Endodermal cell (in vitro differentiated cells): ENCODE measurements around the gene PLXNA2. TPM values are rescaled to one million over a fixed set of nuclear protein-coding genes. Genes with fewer than 3 reads are reported as not detected.

ENCODE experiments used
- DNase-seq: peaks from one replicate; pipeline ENCODE4 v3.0.0-alpha.2; 2017
- H3K27ac ChIP-seq: 2 replicates; pipeline ENCODE4 v1.5.1; 2013; ENCODE audit warnings: mild to moderate bottlenecking, low read depth, low read length, moderate library complexity
- H3K27me3 ChIP-seq: 2 replicates; pipeline ENCODE4 v1.6.1; 2013; ENCODE audit warnings: mild to moderate bottlenecking, low read length, moderate library complexity; ENCODE audit not compliant: insufficient read depth, control insufficient read depth, poor library complexity, severe bottlenecking
- H3K36me3 ChIP-seq: 2 replicates; pipeline ENCODE4 v1.7.0; 2013; ENCODE audit warnings: mild to moderate bottlenecking, low read length, moderate library complexity; ENCODE audit not compliant: control insufficient read depth, insufficient read depth
- H3K4me1 ChIP-seq: one replicate; pipeline ENCODE4 v1.7.0; 2013; ENCODE audit warnings: low read length; ENCODE audit not compliant: control insufficient read depth, insufficient read depth
- H3K4me3 ChIP-seq: 2 replicates; pipeline ENCODE4 v1.5.1; 2013; ENCODE audit warnings: mild to moderate bottlenecking, low read length, moderate library complexity
- H3K9ac ChIP-seq: 2 replicates; pipeline ENCODE4 v1.6.1; 2013; ENCODE audit warnings: mild to moderate bottlenecking, low read length, moderate library complexity; ENCODE audit not compliant: poor library complexity, severe bottlenecking; ENCODE audit errors: extremely low read depth
- H3K9me3 ChIP-seq: 2 replicates; pipeline ENCODE4 v1.6.1; 2013; ENCODE audit warnings: mild to moderate bottlenecking, low read length, moderate library complexity; ENCODE audit not compliant: control insufficient read depth
- H3K27ac Mint-ChIP-seq: 2 replicates; pipeline ENCODE4 v1.8.0; 2020; ENCODE audit warnings: mixed read lengths
- H3K27me3 Mint-ChIP-seq: 2 replicates; pipeline ENCODE4 v1.8.0; 2021; ENCODE audit warnings: mild to moderate bottlenecking, mixed read lengths; ENCODE audit not compliant: insufficient read depth
- H3K36me3 Mint-ChIP-seq: 2 replicates; pipeline ENCODE4 v1.8.0; 2020; ENCODE audit warnings: low read depth, mixed read lengths
- H3K4me1 Mint-ChIP-seq: 2 replicates; pipeline ENCODE4 v1.8.0; 2020; ENCODE audit warnings: mixed read lengths
- H3K4me3 Mint-ChIP-seq: 2 replicates; pipeline ENCODE4 v1.8.0; 2020; ENCODE audit warnings: mild to moderate bottlenecking, moderate library complexity, mixed read lengths
- H3K9me3 Mint-ChIP-seq: 2 replicates; pipeline ENCODE4 v1.8.0; 2020; ENCODE audit warnings: mild to moderate bottlenecking, mixed read lengths
- CTCF ChIP-seq: fragments of 200-600 bp; sonication (generic); conservative IDR thresholded peaks from 2 replicates; pipeline ENCODE4 v1.5.0; 2021; ENCODE audit warnings: antibody characterized with exemption, mild to moderate bottlenecking
- WGBS, 2 experiments: methylation state at CpG; one replicate each; pipeline versions ENCODE4 v1.1.5 to v1.1.7; 2013; ENCODE audit warnings: missing lambda C conversion rate in 2 of 2, mixed read lengths in 1 of 2; ENCODE audit not compliant: insufficient coverage in 1 of 2, insufficient read length in 1 of 2; 5-methylcytosine and 5-hydroxymethylcytosine counted together
- total RNA-seq, 2 donors: library from RNA; stranded (reverse); fragmentation: NEBNext Ultra II Directional in 1 of 2; extraction: Animal tissue kit (Norgen Biotek cat#: 25700) in 1 of 2; gene quantifications; 2 replicates in 1 of 2; 3 replicates in 1 of 2; pipeline ENCODE4 v1.2.1, GENCODE V29; 2021

PLXNA2 gene
- total RNA-seq, 2 donors from 2014 or later = 61.2 to 86.1 TPM

GRCh38 chr1:208271236-208271635 lies 27.1 kb upstream of the PLXNA2 start:
- H3K9me3 Mint-ChIP-seq = no peaks in the 10 kb centered on the region
- Histone ChIP-seq H3K4me3 (no peak overlapping the region), H3K4me1 (peaks cover 42% of the 10 kb centered on the region), H3K9me3 (no peaks in the 10 kb centered on the region), H3K9ac (peak overlapping the region; percentile 50), H3K27me3 (no peaks in the 10 kb centered on the region), H3K36me3 (no peaks in the 10 kb centered on the region), H3K27ac (peak overlapping the region; percentile 13)
- H3K36me3 Mint-ChIP-seq = no peaks in the 10 kb centered on the region
- H3K4me1 Mint-ChIP-seq = peaks cover 51% of the 10 kb centered on the region
- no peak overlapping the region for H3K4me3 Mint-ChIP-seq
- DNase-seq = peak; percentile 47
- WGBS, 2 experiments = 81% methylated on average over 3 of the region's 3 CpGs; no CpG with 5 or more reads in 1 of the 2 experiments
- peaks cover 4% of the 10 kb centered on the region for H3K27me3 Mint-ChIP-seq
- TF ChIP-seq CTCF = no peak
- peak overlapping the region; percentile 96 for H3K27ac Mint-ChIP-seq

GRCh38 chr1:208270651-208271141 lies 26.5 kb upstream of the PLXNA2 start:
- Mint-ChIP-seq H3K9me3 (no peaks in the 10 kb centered on the region), H3K27ac (peak overlapping the region; percentile 96), H3K27me3 (peaks cover 4% of the 10 kb centered on the region), H3K4me1 (peaks cover 51% of the 10 kb centered on the region), H3K36me3 (no peaks in the 10 kb centered on the region), H3K4me3 (peak overlapping the region; percentile 4)
- H3K4me3 ChIP-seq = peak overlapping the region; percentile 13
- peak; percentile 83 for DNase-seq
- H3K9ac ChIP-seq = peak overlapping the region; percentile 50
- no peaks in the 10 kb centered on the region for H3K27me3 ChIP-seq
- peaks cover 42% of the 10 kb centered on the region for H3K4me1 ChIP-seq
- no peaks in the 10 kb centered on the region for H3K36me3 ChIP-seq
- 40 to 50% methylated on average over 2 of the region's 2 CpGs for WGBS, 2 experiments
- H3K27ac ChIP-seq = peak overlapping the region; percentile 13
- no peak for TF ChIP-seq CTCF
- no peaks in the 10 kb centered on the region for H3K9me3 ChIP-seq

GRCh38 chr1:208269338-208269666 lies 25.1 kb upstream of the PLXNA2 start:
- no peaks in the 10 kb centered on the region for H3K9me3 ChIP-seq
- H3K9ac ChIP-seq = peak overlapping the region; percentile 44
- H3K27me3 ChIP-seq = no peaks in the 10 kb centered on the region
- DNase-seq = no peak
- Mint-ChIP-seq H3K27ac (peak overlapping the region; percentile 31), H3K4me3 (no peak overlapping the region), H3K9me3 (no peaks in the 10 kb centered on the region), H3K36me3 (no peaks in the 10 kb centered on the region), H3K4me1 (peaks cover 51% of the 10 kb centered on the region), H3K27me3 (peaks cover 4% of the 10 kb centered on the region)
- peaks cover 42% of the 10 kb centered on the region for H3K4me1 ChIP-seq
- no peaks in the 10 kb centered on the region for H3K36me3 ChIP-seq
- WGBS, 2 experiments = 95 to 100% methylated on average over 2 to 6 of the region's 6 CpGs
- H3K27ac ChIP-seq = no peak overlapping the region
- TF ChIP-seq CTCF = no peak
- H3K4me3 ChIP-seq = peak overlapping the region; percentile 13
